Heart left ventricle (tissue), 16 donors: ENCODE results near the gene C6orf118. TPM values are rescaled to one million over a fixed set of nuclear protein-coding genes. Genes with fewer than 3 reads are reported as not detected.

Experiments
- ATAC-seq, 4 donors: fragments of 200-7000 bp; cut with Tn5 transposase; one replicate each; pipeline ENCODE4 v1.9.1; 2020 to 2022; ENCODE audit warnings: moderate library complexity in 4 of 4, mild to moderate bottlenecking in 3 of 4, moderate number of reproducible peaks in 1 of 4
- DNase-seq, 5 donors: peaks; one replicate each; pipeline ENCODE4 v3.0.0-alpha.2; 2020
- H3K27ac ChIP-seq, 12 donors: fragments of 200-600 bp; sonication (generic) in 4 of 12; one replicate each; pipeline versions ENCODE4 v1.5.0 to v1.8.0; 2016 to 2022; ENCODE audit warnings: mild to moderate bottlenecking in 2 of 12
- H3K27me3 ChIP-seq, 9 donors: fragments of 200-600 bp; sonication (generic) in 2 of 9; one replicate each; pipeline versions ENCODE4 v1.5.1 to v1.8.0; 2016 to 2022; ENCODE audit warnings: mild to moderate bottlenecking in 3 of 9
- H3K36me3 ChIP-seq, 9 donors: fragments of 200-600 bp; sonication (generic) in 2 of 9; one replicate each; pipeline versions ENCODE4 v1.5.0 to v1.8.0; 2018 to 2022; ENCODE audit warnings: mild to moderate bottlenecking in 2 of 9
- H3K4me1 ChIP-seq, 12 donors: fragments of 200-600 bp; sonication (generic) in 4 of 12; one replicate each; pipeline versions ENCODE4 v1.5.0 to v1.8.0; 2016 to 2022; ENCODE audit warnings: mild to moderate bottlenecking in 3 of 12
- H3K4me3 ChIP-seq, 12 donors: fragments of 200-600 bp; sonication (generic) in 4 of 12; one replicate each; pipeline versions ENCODE4 v1.5.0 to v1.8.0; 2017 to 2022; ENCODE audit warnings: mild to moderate bottlenecking in 9 of 12, moderate library complexity in 4 of 12
- H3K9me3 ChIP-seq, 12 donors: fragments of 200-600 bp; sonication (generic) in 4 of 12; one replicate each; pipeline versions ENCODE4 v1.5.0 to v1.8.0; 2016 to 2022; ENCODE audit warnings: mild to moderate bottlenecking in 1 of 12
- POLR2A ChIP-seq, 2 donors: fragments of 450-650 bp; IDR thresholded peaks; one replicate each; pipeline ENCODE4 v1.6.1; 2017; ENCODE audit warnings: antibody characterized with exemption in 2 of 2, mild to moderate bottlenecking in 2 of 2, moderate library complexity in 2 of 2
- WGBS, 4 donors: extraction: QIAGEN DNeasy Blood & Tissue Kit in 2 of 4; methylation state at CpG; one replicate each; pipeline versions ENCODE4 v1.1.5 to v1.1.7; 2013 to 2018; 5-methylcytosine and 5-hydroxymethylcytosine counted together
- intact Hi-C, 10 donors: fragments of 100-400 bp; cut with DNase I; formaldehyde crosslinking; loops; one replicate each; pipeline versions ENCODE4 v1.11.1 to v1.14.2; 2022
- polyA plus RNA-seq, 2 donors: library from polyadenylated mRNA; stranded (reverse); fragments of 200-250 nt; gene quantifications; one replicate each; pipeline ENCODE4 v1.2.3, GENCODE V29; 2013
- total RNA-seq, 9 donors: library from RNA; depleted of rRNA in 2 of 9; stranded (reverse); fragments of >200 nt in 2 of 9; fragmentation: NEBNext Ultra II Directional in 3 of 9; extraction: Animal tissue kit (Norgen Biotek cat#: 25700) in 3 of 9; gene quantifications; one replicate each; pipeline versions ENCODE4 v1.1.0 to v1.2.4, GENCODE V29; 2016 to 2023
- TF ChIP-seq, protein P1 (sequence below), 12 donors: fragments of 200-600 bp; sonication (generic) in 4 of 12; IDR thresholded peaks; one replicate each; pipeline versions ENCODE4 v1.5.0 to v1.8.0; 2018 to 2022; ENCODE audit warnings: antibody characterized with exemption in 12 of 12, mild to moderate bottlenecking in 5 of 12
- donor health status: ischemic (EF 13 %, LVEDD 7.1; RV severe dilation, severe dysfunction).
- donor health status: healthy with polysubstance abuse.
- donor health status: DM: no; HTN: yes; CAD: no.
- donor health status: DM: no; HTN: no; CAD: no.
- donor health status: ischemic (EF 25% LVEDD 6.9; RV normal size, moderate dysfunction).
- donor health status: ischemic (EF 25% LVEDD 5.7; RV mildly dilated, moderate dysfunction).
- donor health status: healthy.
- donor health status: DM: yes; HTN: yes; CAD: no.
- donor health status: ischemic (EF 35%, LVEDD 5.7; RV mildly dilated, moderate dysfunction).
- donor health status: nonischemic (EF 11% LVEDD 7.7; RV severe dilation, severe dysfunction).
- donor health status: DM: yes; HTN: yes; CAD: no.
- donor health status: PGD.
- donor health status: ischemic (EF 29% LVEDD 5.4; RV normal size, mild dysfunction).
- donor health status: nonischemic (EF 23%, LVEDD 6.1; RV moderate dilation, normal function).

Gene C6orf118
- total and polyA plus RNA-seq, 11 donors, result not detected

DNA sequence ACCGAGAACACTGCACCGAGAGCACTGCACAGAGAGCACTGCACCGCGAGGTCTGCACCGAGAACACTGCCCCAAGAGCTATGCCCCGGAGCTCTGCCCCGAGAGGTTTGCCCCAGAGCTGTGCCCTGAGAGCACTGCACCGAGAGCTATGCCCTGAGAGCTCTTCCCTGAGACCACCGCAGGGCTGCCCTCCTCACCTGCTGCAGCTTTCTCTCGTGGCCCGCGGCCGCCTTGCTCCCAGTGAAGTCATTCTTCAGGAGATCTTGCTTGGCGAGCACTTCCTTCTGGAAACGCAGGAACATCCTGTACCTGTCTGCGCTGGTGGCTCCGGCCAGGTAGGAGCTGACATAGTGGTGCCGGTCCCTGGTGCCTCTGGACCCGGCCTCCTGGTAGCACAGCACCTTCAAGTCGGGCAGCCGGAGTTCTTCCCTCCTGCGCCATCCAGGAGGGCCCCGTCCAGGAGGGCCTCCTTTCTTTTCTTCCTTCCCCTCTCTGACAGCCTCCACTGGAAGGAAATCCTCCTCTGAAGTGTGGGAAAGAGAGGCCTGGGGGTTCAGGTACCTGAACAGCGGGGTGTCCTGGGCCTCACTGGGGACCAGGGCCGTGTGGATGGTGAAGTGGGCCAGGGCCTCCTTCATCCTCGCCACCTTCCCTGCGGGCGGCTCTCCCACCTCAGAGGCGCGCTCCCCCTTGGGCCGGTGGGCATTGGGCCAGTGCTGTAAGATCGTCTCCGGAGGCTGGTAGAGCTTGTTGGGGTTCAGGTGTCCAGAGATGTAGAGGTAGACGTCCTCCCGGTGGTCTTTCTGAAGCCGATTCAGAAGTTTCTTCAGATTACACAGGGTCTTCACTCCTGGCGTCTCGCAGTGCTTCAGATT lies 7.8 kb downstream of the C6orf118 start:
- ATAC-seq (no peak), DNase-seq (no peak)
- Histone ChIP-seq H3K27me3 (no peaks in the 10 kb centered on the region), H3K4me3 (no peak overlapping the region), H3K4me1 (no peaks in the 10 kb centered on the region), H3K9me3 (peaks cover 0 to 4% (median 0%) of the 10 kb centered on the region in 12 donors), H3K27ac (no peak overlapping the region), H3K36me3 (no peaks in the 10 kb centered on the region)
- WGBS, 4 donors, result 93 to 95% (median 94%) methylated on average over 25 to 38 of the region's 38 CpGs
- TF ChIP-seq, protein P1, sequence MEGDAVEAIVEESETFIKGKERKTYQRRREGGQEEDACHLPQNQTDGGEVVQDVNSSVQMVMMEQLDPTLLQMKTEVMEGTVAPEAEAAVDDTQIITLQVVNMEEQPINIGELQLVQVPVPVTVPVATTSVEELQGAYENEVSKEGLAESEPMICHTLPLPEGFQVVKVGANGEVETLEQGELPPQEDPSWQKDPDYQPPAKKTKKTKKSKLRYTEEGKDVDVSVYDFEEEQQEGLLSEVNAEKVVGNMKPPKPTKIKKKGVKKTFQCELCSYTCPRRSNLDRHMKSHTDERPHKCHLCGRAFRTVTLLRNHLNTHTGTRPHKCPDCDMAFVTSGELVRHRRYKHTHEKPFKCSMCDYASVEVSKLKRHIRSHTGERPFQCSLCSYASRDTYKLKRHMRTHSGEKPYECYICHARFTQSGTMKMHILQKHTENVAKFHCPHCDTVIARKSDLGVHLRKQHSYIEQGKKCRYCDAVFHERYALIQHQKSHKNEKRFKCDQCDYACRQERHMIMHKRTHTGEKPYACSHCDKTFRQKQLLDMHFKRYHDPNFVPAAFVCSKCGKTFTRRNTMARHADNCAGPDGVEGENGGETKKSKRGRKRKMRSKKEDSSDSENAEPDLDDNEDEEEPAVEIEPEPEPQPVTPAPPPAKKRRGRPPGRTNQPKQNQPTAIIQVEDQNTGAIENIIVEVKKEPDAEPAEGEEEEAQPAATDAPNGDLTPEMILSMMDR (IDR thresholded peaks at IDR 0.05), result no peak
- TF ChIP-seq POLR2A (IDR thresholded peaks at IDR 0.05), result no peak
- intact Hi-C loops, result no loop called here

DNA sequence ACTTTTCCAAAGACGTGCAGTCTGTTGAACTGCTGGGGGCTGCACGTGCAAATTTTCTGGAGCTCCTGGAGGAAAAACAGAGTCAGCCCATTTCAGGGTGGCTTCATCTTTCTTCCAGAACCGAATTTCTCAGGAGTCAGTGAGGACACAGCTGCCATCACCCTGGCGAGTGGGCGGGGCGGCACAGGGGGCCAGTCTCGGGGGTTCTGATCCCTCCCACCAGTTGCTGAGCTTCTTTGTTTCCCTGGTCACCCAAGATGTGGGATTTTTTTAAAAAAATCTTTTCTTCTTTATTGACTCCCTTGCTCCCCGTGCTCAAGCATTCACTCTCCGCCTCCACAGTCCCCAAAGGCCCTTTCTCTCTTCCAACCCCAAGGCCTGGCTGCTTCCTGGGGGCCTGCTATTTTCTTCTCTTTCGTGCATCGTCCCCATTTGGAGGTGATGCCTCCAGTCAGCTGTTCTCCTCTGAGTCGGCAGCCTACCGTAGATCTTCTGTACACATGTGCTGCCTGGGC lies 8.9 kb downstream of the C6orf118 start:
- Histone ChIP-seq H3K27ac (no peak overlapping the region), H3K4me3 (no peak overlapping the region), H3K4me1 (no peaks in the 10 kb centered on the region), H3K36me3 (no peaks in the 10 kb centered on the region), H3K9me3 (peaks cover 0 to 4% (median 0%) of the 10 kb centered on the region in 12 donors), H3K27me3 (no peaks in the 10 kb centered on the region)
- ATAC-seq (no peak), DNase-seq (no peak)
- no peak for TF ChIP-seq POLR2A (IDR thresholded peaks at IDR 0.05)
- TF ChIP-seq, protein P1 (IDR thresholded peaks at IDR 0.05), result no peak
- WGBS, 4 donors, result 73 to 78% (median 74%) methylated on average over 13 of the region's 13 CpGs
- intact Hi-C loops, result no loop called here

DNA sequence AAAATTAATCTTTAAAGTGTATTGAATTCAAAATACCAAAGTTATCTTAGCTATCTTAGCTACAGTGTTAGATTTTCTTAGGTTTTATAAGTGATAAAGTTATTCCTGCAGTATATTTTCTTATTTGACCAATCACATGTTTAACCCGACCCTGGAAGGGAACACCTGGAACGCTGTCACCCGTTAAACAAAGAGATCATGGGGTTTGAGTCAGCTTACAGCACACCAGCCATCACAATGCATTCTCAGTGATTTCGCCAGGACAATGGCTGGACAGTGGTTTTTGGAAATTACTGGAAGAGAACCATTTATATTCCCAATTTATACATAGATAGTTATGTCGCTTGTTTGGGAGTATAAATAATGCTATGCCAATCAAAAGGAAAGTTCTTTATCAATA lies 10.5 kb downstream of the C6orf118 start:
- H3K9me3 ChIP-seq, result peaks cover 0 to 4% (median 0%) of the 10 kb centered on the region in 12 donors
- TF ChIP-seq, protein P1 (IDR thresholded peaks at IDR 0.05), result no peak
- no peak for TF ChIP-seq POLR2A (IDR thresholded peaks at IDR 0.05)
- H3K36me3 ChIP-seq, result no peaks in the 10 kb centered on the region
- H3K27ac ChIP-seq, result no peak overlapping the region
- DNase-seq (no peak), ATAC-seq (no peak)
- H3K4me1 ChIP-seq, result no peaks in the 10 kb centered on the region
- 84 to 90% (median 87%) methylated on average over 5 of the region's 5 CpGs for WGBS, 4 donors
- no peaks in the 10 kb centered on the region for H3K27me3 ChIP-seq
- no peak overlapping the region for H3K4me3 ChIP-seq
- intact Hi-C loops, result no loop called here

DNA sequence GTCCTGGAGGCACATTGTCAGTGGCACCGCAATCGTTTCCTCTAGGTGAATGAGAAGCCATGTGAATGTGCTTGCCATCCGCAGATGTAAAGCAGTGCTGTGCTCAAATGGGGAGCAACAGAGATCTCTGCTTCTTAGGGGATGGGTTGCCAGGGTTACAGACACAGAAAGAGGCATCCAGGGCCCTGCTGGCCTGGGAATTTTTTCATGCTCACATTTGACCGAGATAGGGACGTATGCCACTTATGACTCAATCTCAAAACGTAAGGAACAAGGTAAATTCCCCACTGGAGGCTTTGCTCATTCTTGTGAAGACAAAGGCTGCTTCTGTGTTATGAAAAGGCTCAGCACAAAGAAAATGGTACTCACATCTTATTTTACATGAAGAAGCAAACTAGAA lies 11.0 kb downstream of the C6orf118 start:
- ATAC-seq (no peak), DNase-seq (no peak)
- peaks cover 0 to 4% (median 0%) of the 10 kb centered on the region in 12 donors for H3K9me3 ChIP-seq
- H3K4me1 ChIP-seq, result no peaks in the 10 kb centered on the region
- 79 to 86% (median 83%) methylated on average over 6 of the region's 6 CpGs for WGBS, 4 donors
- H3K36me3 ChIP-seq, result no peaks in the 10 kb centered on the region
- no peaks in the 10 kb centered on the region for H3K27me3 ChIP-seq
- intact Hi-C loops, result no loop called here
- H3K4me3 ChIP-seq, result no peak overlapping the region
- TF ChIP-seq, protein P1 (IDR thresholded peaks at IDR 0.05), result no peak
- no peak for TF ChIP-seq POLR2A (IDR thresholded peaks at IDR 0.05)
- no peak overlapping the region for H3K27ac ChIP-seq
